ENCODE measurements around the gene CDHR5. TPM values are rescaled to one million over a fixed set of nuclear protein-coding genes. Genes with fewer than 3 reads are reported as not detected.

CDHR5 gene
- polyA plus RNA-seq, 4 donors, result 2.1 to 50.6 (median 33.0) TPM

- no peak for DNase-seq (ENCODE audit: low read depth in 4 of 4, low spot score in 3 of 4)
Observed at GRCh38 chr11:645536-645935, 20.8 kb upstream of the CDHR5 start.

- no peak for DNase-seq (ENCODE audit: low read depth in 4 of 4, low spot score in 3 of 4)
Observed at GRCh38 chr11:643849-644738, 19.3 kb upstream of the CDHR5 start.

GRCh38 chr11:643366-643765 is 18.6 kb upstream of the CDHR5 start:
- no peak for DNase-seq (ENCODE audit: low read depth in 4 of 4, low spot score in 3 of 4)

- DNase-seq (ENCODE audit: low read depth in 4 of 4, low spot score in 3 of 4), result no peak
Observed at GRCh38 chr11:641806-642370, 17.1 kb upstream of the CDHR5 start.

- DNase-seq (ENCODE audit: low read depth in 4 of 4, low spot score in 3 of 4), result no peak
Observed at GRCh38 chr11:640021-640706, 15.4 kb upstream of the CDHR5 start.

GRCh38 chr11:639332-639955 is 14.7 kb upstream of the CDHR5 start:
- DNase-seq (ENCODE audit: low read depth in 4 of 4, low spot score in 3 of 4), result no peak

GRCh38 chr11:638631-639331 is 14.0 kb upstream of the CDHR5 start:
- DNase-seq (ENCODE audit: low read depth in 4 of 4, low spot score in 3 of 4), result no peak

- no peak for DNase-seq (ENCODE audit: low read depth in 4 of 4, low spot score in 3 of 4)
Observed at GRCh38 chr11:637593-638521, 13.1 kb upstream of the CDHR5 start.

- DNase-seq (ENCODE audit: low read depth in 4 of 4, low spot score in 3 of 4), result no peak
Observed at GRCh38 chr11:637333-637592, 12.5 kb upstream of the CDHR5 start.

GRCh38 chr11:636511-637332 is 12.0 kb upstream of the CDHR5 start, which contains the start of gene DRD4:
Gene DRD4 (plus strand): TSS chr11:637269. CDS start chr11:637305, 36 bp downstream.
- no peak for DNase-seq (ENCODE audit: low read depth in 4 of 4, low spot score in 3 of 4)

- DNase-seq (ENCODE audit: low read depth in 4 of 4, low spot score in 3 of 4), result no peak
Observed at GRCh38 chr11:635945-636510, 11.3 kb upstream of the CDHR5 start.

- no peak for DNase-seq (ENCODE audit: low read depth in 4 of 4, low spot score in 3 of 4)
Observed at GRCh38 chr11:630871-631270, 6.1 kb upstream of the CDHR5 start.

GRCh38 chr11:629237-629583 is 4.5 kb upstream of the CDHR5 start:
- DNase-seq (ENCODE audit: low read depth in 4 of 4, low spot score in 3 of 4), result no peak

- no peak for DNase-seq (ENCODE audit: low read depth in 4 of 4, low spot score in 3 of 4)
Observed at GRCh38 chr11:628056-628455, 3.3 kb upstream of the CDHR5 start.

GRCh38 chr11:627308-627576 is 2.5 kb upstream of the CDHR5 start:
- DNase-seq (ENCODE audit: low read depth in 4 of 4, low spot score in 3 of 4), result no peak

- DNase-seq (ENCODE audit: low read depth in 4 of 4, low spot score in 3 of 4), result no peak
Observed at GRCh38 chr11:626475-627307, 1.9 kb upstream of the CDHR5 start, which contains the start of gene SCT. Gene SCT (minus strand): TSS chr11:627181. CDS start chr11:627143, 38 bp downstream.

GRCh38 chr11:625636-626268 is 997 bp upstream of the CDHR5 start:
- no peak for DNase-seq (ENCODE audit: low read depth in 4 of 4, low spot score in 3 of 4)
